ENCODE results near the gene SELENBP1. TPM values are rescaled to one million over a fixed set of nuclear protein-coding genes. Genes with fewer than 3 reads are reported as not detected.

The SELENBP1 gene
- total and polyA plus RNA-seq, 9 of the 15 experiments (the other 6 are each of a cell fraction or from before 2014, with no cell fraction given): 25.8 to 81.2 (median 47.1) TPM

DNA sequence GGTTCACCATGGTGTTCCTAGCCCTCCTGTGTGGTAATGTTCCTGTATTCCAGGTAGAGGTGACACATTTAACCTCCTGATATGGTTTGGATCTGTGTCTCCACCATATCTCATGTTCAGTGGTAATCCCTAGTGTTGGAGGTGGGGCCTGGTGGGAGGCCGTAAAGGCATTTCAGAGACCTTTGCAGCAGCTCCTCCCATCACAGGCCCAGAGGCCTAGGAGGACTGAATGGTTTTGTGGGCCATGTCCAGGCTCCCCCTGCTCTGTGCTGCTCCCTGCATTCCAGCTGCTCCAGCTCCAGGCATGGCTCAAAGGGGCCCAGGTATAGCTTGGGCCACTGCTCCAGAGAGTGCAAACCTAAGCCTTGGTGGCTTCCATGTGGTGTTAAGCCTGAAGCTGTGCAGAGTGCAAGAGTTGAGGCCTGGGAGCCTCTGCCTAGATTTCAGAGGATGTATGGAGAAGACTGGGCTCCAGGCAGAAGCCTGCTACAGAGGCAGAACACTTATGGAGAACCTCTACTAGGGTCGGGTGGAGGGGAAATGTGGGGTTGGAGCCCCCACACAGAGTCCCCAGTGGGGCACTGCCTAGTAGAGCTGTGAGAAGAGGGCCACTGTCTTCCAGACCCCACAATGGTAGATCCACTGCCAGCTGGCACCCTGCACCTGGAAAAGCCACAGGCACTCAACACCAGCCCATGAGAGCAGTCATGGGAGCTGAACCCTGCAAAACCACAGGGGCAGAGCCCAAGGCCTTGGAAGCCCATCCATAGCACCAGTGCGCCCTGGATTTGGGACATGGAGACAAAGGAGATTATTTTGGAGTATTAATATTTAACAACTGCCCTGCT is 10.0 kb downstream of the SELENBP1 start:
- no peak for FAIRE-seq
- no peak overlapping the region for H3K4me3 ChIP-seq
- H3K36me3 ChIP-seq (ENCODE audit: control insufficient read depth, insufficient read depth, low read length): peaks cover 30% of the 10 kb centered on the region; the same call in 2 of the 3 replicates
- peak; percentile 50; the same call in 2 of the 3 replicates for ATAC-seq
- no peaks in the 10 kb centered on the region for H3K4me1 ChIP-seq (replicated peaks in 1 of 2; ENCODE audit: control insufficient read depth in 2 of 2, insufficient read depth in 2 of 2, low read length in 2 of 2)
- peaks cover 7% of the 10 kb centered on the region; the same call in 1 of the 2 replicates for H3K9me3 ChIP-seq (replicated peaks; ENCODE audit: control insufficient read depth, insufficient read depth, low read depth, low read length)
- peak in 1 of 4 experiments; percentile 33 for DNase-seq (ENCODE audit: extremely low read depth in 1 of 4, low spot score in 3 of 4)
- WGBS (ENCODE audit: insufficient coverage, low coverage, missing lambda C conversion rate): 51% methylated on average over 3 of the region's 3 CpGs
- no peaks in the 10 kb centered on the region for H3K9me1 ChIP-seq (ENCODE audit: control insufficient read depth, insufficient read depth, low read length)
- intact Hi-C loops (cut with micrococcal nuclease): no loop called here
- H3K4me2 ChIP-seq (ENCODE audit: insufficient read depth, low read length): no peak overlapping the region
- BruUV-seq (replicated peaks): no TSS peak
- TF ChIP-seq ZNF384 (IDR thresholded peaks at IDR 0.05; ENCODE audit: low read depth, low read length) (no peak), CBX1 (IDR thresholded peaks at IDR 0.05; ENCODE audit: low read depth) (peak; percentile 54; the same call in 1 of the 2 replicates), CBX3 (IDR thresholded peaks at IDR 0.05; ENCODE audit: borderline replicate concordance in 1 of 2, low read length in 2 of 2) (peak in 1 of 2 experiments; percentile 96; a peak in 2 of 3 replicates), YY1 (IDR thresholded peaks at IDR 0.05; ENCODE audit: borderline replicate concordance in 1 of 3, control insufficient read depth in 1 of 3, extremely low read depth in 1 of 3, insufficient read depth in 3 of 3, insufficient read length in 1 of 3, insufficient replicate concordance in 2 of 3, low read depth in 1 of 3, low read length in 2 of 3) (peak in 1 of 3 experiments; percentile 10), CBX5 (IDR thresholded peaks at IDR 0.05; ENCODE audit: borderline replicate concordance, low read depth) (peak; percentile 85), TRIM28 (IDR thresholded peaks at IDR 0.05) (peak; percentile 94), ZFP36 (IDR thresholded peaks at IDR 0.05; ENCODE audit: low read depth, low read length, partially characterized antibody) (peak; percentile 95), ZNF77 (CRISPR knock-in tag; IDR thresholded peaks at IDR 0.05) (no peak)
- TF ChIP-seq, protein P1, sequence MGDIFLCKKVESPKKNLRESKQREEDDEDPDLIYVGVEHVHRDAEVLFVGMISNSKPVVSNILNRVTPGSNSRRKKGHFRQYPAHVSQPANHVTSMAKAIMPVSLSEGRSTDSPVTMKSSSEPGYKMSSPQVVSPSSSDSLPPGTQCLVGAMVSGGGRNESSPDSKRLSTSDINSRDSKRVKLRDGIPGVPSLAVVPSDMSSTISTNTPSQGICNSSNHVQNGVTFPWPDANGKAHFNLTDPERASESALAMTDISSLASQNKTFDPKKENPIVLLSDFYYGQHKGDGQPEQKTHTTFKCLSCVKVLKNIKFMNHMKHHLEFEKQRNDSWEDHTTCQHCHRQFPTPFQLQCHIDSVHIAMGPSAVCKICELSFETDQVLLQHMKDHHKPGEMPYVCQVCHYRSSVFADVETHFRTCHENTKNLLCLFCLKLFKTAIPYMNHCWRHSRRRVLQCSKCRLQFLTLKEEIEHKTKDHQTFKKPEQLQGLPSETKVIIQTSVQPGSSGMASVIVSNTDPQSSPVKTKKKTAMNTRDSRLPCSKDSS (IDR thresholded peaks at IDR 0.05; ENCODE audit: low read depth, partially characterized antibody): peak; percentile 52
- TF ChIP-seq, protein P2, sequence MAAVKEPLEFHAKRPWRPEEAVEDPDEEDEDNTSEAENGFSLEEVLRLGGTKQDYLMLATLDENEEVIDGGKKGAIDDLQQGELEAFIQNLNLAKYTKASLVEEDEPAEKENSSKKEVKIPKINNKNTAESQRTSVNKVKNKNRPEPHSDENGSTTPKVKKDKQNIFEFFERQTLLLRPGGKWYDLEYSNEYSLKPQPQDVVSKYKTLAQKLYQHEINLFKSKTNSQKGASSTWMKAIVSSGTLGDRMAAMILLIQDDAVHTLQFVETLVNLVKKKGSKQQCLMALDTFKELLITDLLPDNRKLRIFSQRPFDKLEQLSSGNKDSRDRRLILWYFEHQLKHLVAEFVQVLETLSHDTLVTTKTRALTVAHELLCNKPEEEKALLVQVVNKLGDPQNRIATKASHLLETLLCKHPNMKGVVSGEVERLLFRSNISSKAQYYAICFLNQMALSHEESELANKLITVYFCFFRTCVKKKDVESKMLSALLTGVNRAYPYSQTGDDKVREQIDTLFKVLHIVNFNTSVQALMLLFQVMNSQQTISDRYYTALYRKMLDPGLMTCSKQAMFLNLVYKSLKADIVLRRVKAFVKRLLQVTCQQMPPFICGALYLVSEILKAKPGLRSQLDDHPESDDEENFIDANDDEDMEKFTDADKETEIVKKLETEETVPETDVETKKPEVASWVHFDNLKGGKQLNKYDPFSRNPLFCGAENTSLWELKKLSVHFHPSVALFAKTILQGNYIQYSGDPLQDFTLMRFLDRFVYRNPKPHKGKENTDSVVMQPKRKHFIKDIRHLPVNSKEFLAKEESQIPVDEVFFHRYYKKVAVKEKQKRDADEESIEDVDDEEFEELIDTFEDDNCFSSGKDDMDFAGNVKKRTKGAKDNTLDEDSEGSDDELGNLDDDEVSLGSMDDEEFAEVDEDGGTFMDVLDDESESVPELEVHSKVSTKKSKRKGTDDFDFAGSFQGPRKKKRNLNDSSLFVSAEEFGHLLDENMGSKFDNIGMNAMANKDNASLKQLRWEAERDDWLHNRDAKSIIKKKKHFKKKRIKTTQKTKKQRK (IDR thresholded peaks at IDR 0.05; ENCODE audit: borderline replicate concordance, low read depth, low read length): peak; percentile 83
- H3K27ac ChIP-seq (ENCODE audit: extremely low read depth, low read depth, low read length): no peak overlapping the region
- H3K9ac ChIP-seq (ENCODE audit: insufficient read depth in 1 of 2, low read depth in 2 of 2, low read length in 2 of 2): no peak overlapping the region
- in situ Hi-C loops (cut with MboI): no loop called here
- CTCF ChIA-PET (ENCODE audit: low intra/inter-chr PET ratio): no interaction called here
- H4K20me1 ChIP-seq (replicated peaks; ENCODE audit: control insufficient read depth, insufficient read depth, low read length): no peaks in the 10 kb centered on the region
- H2AFZ ChIP-seq (ENCODE audit: low read depth, low read length): no peak overlapping the region
- POLR2A ChIA-PET: no interaction called here
- no peaks in the 10 kb centered on the region for H3K79me2 ChIP-seq (ENCODE audit: control insufficient read depth, insufficient read depth, low read length)
- H3K27me3 ChIP-seq (ENCODE audit: control insufficient read depth in 2 of 2, insufficient read depth in 2 of 2, low read length in 2 of 2): no peaks in the 10 kb centered on the region
